Measurements from ENCODE around the gene FAM174C. TPM values are rescaled to one million over a fixed set of nuclear protein-coding genes. Genes with fewer than 3 reads are reported as not detected.

FAM174C gene
- total RNA-seq, 1 donor from 2014 or later, result 123 TPM

DNA sequence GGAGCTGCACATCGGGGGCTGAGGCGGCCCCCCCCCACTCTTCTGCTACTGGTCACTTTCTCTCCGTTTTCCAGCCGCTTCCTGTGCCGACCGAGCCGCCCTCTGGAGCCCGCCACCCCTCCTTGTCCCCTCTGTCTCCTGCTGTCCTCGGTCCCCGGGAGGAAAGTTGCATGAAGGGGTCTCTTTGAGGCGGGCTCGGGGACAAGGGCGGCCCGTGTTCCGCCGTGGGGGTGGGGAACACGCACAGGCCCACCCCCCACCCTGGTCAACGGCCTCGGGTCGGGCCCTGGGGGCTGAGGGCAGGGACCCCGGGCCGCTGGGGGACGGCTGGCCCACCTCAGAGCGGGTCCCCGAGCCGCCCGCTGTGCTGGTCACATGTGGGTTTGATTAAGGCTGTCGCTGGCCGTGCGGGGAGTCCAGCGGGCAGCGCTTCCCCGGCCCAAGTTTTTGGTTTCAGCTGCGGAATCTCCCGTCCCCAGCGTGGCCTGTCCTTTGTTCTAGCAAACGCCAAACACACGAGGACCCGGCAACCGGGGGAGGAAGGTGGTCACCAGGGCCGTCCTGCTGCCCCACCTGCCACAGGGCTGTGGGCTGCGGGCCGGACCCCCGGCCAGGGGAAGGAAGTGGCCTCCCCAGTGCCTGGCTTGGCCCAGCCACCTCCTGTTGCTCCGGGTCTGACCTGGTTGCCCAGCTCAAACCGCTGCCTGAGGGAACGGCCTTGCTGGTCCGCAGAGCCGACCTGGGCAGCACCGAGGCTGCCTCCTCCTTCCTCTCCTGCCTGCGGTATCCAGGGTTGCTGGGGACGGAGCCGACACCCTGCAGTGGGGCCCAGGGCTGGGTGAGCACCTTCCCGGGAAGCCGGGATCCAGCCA lies 12.3 kb downstream of the FAM174C start:
- no peak for DNase-seq (ENCODE audit: low read depth)
- no peak overlapping the region for H3K4me3 ChIP-seq (ENCODE audit: low read depth, low read length)
- no peak for TF ChIP-seq CTCF (conservative IDR thresholded peaks at IDR 0.05; ENCODE audit: low read depth, low read length)

DNA sequence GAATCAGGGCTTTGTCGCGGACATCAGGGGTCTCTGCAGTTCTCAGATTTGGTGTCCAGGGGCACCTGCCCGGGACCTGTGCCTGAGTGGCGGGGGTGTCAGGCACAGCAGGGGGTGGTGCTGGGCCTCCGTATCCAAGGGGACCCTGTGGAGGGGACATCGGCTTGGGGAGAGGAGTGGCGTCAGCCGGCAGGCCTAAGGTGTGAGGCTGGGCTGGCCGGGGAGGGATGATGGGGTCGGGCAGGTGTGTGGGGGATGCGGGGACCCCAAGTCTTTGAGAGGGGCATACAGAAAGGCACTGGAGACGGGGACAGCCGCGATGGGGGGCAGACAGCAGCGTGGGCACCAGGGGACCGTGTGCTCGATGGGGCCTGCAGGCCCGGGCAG lies 12.9 kb downstream of the FAM174C start:
- TF ChIP-seq CTCF (conservative IDR thresholded peaks at IDR 0.05; ENCODE audit: low read depth, low read length), result no peak
- DNase-seq (ENCODE audit: low read depth), result no peak
- H3K4me3 ChIP-seq (ENCODE audit: low read depth, low read length), result no peak overlapping the region

- no peak overlapping the region for H3K4me3 ChIP-seq (ENCODE audit: low read depth, low read length)
- TF ChIP-seq CTCF (conservative IDR thresholded peaks at IDR 0.05; ENCODE audit: low read depth, low read length), result no peak
- DNase-seq (ENCODE audit: low read depth), result no peak
Measured at GRCh38 chr19:1288833-1289685, 13.7 kb downstream of the FAM174C start.

DNA sequence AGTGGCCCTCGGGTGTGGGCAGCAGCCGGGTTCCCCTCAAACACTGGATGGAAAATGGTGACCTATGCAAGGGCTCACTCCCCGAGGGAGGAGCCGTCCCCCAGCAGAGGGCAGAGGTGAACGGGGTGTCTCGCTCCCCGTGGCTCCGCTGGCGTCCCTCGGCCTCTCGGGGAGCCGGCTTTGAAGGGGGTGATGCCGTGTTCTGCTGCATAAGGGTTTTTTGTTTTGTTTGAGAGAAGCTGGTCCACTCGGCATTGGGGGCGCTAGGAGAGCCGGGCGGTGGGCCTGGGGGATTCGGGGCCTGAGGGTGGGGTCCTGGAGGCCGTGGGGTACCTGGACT lies 14.3 kb downstream of the FAM174C start:
- H3K4me3 ChIP-seq (ENCODE audit: low read depth, low read length), result no peak overlapping the region
- no peak for TF ChIP-seq CTCF (conservative IDR thresholded peaks at IDR 0.05; ENCODE audit: low read depth, low read length)
- no peak for DNase-seq (ENCODE audit: low read depth)

DNA sequence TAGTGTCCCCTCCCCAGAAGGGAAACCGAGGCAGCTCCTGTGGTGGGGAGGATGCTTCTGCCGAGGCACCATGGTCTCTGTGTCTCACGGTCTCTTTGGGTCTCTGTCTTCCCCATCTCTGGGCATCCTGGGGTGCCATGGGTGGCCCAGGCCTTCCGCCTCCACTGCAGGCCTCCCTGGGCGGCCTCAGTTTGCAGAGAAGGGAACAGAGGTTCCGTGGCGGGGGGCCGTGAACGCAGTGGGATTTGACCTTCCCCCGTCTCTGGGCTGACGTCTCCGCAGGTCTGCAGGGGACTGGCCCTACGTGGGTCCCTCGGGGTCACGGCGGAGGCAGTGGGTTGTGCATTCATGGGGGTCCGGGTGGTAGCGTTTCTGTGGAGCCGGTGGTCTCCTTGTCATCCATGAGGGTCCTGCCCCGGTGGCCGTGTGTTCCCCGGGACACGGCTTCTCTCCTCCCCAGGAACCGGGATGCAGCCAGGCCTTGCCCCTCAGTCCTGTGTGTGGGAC lies 14.9 kb downstream of the FAM174C start:
- H3K4me3 ChIP-seq (ENCODE audit: low read depth, low read length), result no peak overlapping the region
- no peak for DNase-seq (ENCODE audit: low read depth)
- TF ChIP-seq CTCF (conservative IDR thresholded peaks at IDR 0.05; ENCODE audit: low read depth, low read length), result no peak

GRCh38 chr19:1290703-1291651 lies 15.6 kb downstream of the FAM174C start:
- TF ChIP-seq CTCF (conservative IDR thresholded peaks at IDR 0.05; ENCODE audit: low read depth, low read length), result no peak
- no peak for DNase-seq (ENCODE audit: low read depth)
- no peak overlapping the region for H3K4me3 ChIP-seq (ENCODE audit: low read depth, low read length)

Data from epithelial cell of proximal tubule (primary cell).